ENCODE results near the gene LINGO4.

LINGO4 gene

DNA sequence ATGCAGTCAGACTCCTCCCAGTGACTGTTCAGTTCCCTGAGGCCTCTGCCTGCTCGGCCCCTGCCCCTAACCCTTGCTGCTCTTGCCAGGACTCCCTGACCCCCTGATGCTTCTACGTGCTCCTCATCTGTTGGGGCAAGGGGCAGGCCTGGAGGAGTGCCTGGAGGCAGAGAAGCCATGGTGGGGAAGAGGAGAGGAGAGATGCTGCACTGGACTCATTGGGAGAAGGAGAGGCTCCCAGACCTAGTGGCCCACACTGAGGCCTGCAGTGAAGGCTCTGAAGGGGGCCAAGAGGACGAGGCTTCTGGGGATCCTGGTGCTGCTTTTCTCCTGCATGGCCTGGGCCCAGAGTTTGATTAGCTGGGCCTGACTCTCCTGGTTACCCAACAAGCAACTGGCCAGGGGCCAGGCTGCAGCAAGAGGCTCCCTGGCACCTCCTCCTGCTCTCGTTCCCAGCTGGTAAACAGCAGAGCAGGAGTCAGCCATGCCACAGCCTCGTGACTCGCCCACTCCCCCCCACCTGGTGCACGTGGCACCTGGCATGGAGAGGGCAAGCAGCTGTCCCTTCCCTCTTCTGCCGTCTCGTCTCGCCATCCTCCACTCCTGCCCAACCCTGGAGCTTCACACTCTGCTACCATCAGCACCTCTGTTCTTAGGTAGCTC lies 27.2 kb upstream of the LINGO4 start:
- peak; percentile 41 for DNase-seq

DNA sequence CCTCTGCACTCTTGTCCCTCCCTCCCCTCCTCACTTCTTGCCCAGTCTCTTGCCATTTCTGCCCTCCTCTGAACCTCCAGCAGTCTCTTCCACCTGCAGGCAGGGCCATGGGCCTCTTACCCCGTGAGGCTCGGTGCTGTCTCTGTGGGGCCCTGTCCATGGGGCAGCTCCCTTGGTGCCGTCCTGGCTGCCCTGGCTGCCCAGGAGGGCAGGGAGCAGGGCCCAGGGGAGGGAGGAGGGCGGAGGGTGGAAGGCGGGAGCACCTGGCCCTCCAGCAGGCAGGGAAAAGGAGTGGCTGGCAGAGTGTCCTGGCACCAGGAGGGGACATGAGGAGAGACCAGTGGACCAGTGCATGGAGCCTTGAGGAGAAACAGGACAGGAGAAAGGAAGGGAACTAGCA lies 26.4 kb upstream of the LINGO4 start, which contains the start of gene RORC:
Gene RORC, minus strand, starts transcription at position 198 of the 400 bp plus-strand sequence. Its CDS starts 38 bp downstream, at position 160.
- DNase-seq, result no peak

- no peak for DNase-seq
Measured at GRCh38 chr1:151831256-151831591, 26.0 kb upstream of the LINGO4 start.

DNA sequence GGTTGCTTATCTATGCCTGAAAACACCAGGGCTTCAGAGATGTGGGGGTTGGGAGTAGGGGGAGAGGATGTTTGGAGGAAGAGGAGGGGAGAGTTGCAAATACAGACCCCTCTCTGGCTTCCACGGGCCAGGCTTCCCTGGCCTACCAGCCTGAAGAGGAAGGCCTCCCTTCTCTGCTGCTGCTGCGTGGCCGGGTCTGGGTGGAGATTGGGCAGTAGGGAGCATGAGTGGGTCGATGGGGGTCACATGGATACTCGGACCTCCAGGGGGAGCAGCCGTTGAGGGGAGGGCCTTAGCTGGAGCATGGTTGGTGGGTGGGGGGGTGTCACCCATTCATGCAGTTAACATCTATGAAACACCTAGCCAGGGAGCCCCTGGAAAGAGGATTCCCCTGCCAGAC lies 24.8 kb upstream of the LINGO4 start:
- DNase-seq, result no peak

DNA sequence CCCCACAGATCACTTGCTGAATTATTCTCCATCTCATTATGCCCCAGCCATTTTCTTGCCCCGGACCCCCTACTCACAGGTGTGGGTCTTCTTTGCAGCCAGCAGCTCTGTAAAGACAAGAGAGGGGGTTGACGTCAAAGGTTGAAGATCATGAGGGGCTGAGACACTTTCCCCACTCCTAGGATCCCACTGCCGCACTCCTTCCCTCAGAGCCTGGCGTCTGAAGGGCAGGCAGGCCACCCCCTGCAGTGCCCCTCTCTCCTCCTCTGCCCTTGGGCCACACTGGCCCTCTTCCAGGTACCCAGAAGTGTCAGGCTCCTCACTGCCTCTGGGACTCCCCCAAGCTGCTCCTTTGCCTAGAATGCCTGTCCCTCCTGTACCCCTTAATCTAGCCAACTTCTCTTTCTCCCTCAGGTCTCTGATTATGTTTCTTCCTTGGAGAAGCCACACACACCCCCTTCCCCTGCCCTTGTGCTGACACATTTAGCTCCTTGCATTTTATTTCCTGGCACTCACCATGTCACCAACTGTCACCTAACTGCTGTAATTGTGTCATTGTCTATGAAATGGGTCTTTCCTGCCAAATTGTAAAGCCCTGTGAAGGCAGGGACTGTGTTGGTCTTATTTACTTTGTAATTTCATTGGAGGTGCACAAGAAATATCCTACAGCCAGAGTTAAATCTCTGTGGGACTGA lies 24.3 kb upstream of the LINGO4 start:
- no peak for DNase-seq

- DNase-seq, result no peak
Measured at GRCh38 chr1:151828921-151829320, 23.7 kb upstream of the LINGO4 start.

DNA sequence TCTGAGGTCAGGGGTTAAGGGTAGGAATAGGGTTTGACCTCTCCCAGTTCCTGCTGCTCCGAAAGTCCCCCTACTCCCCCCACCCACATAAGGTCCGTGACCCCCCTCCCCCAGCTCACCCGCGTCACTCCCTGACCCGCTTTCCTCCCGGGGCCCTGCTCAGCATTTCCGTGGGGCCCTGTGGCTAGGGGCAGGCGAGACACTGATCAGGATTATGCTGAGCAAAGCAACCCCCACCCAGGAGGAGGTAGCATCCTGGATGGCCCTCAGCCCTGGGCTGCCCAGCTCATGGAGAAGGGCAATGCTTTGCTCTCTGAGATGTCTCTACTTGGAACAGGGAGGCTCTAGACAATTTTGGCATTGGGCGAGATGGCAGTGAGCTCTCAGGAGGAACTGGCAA lies 22.6 kb upstream of the LINGO4 start:
- DNase-seq, result no peak

- DNase-seq, result no peak
Measured at GRCh38 chr1:151825751-151826660, 20.8 kb upstream of the LINGO4 start.

DNA sequence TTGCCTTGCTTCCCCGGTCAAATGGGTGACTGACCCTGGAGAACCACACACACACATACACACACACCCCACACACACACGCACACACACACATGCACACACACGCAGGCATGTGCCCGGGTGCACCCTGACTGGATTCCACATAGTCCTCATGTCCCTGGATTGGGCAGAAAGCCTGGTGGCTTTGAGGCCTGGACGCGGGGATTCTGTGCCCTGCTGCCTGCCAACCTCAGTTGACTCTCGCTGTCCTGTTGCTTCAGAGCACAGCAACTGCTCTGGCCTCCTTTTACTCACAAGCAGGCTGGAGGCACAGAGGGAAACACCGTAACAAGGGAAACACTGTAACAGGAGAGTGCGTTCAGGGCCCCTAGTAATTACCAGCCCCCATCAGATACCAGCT lies 20.0 kb upstream of the LINGO4 start:
- DNase-seq, result no peak

- no peak for DNase-seq
Measured at GRCh38 chr1:151823175-151823574, 18.0 kb upstream of the LINGO4 start.

DNA sequence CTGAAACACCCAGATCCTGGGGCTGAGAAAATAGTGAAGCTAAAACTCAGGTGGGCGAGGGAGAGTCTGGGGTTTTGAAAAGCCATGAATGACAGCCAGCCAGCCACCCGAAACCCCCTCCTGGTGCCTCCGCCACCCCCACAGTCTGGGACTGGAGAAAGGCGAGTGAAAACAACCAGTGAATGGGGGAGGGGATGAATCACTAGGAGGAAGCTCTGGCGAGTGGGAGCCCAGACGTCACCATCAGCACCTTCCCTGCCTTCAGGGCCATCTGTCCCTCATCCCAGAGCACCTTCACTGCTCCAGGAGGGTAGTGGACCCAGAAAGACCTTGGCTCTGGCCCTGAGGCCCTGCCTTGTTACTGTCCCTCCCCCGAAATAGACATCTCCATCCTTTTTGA lies 17.2 kb upstream of the LINGO4 start:
- DNase-seq, result no peak

- DNase-seq, result no peak
Measured at GRCh38 chr1:151820940-151821339, 15.7 kb upstream of the LINGO4 start.

GRCh38 chr1:151819976-151820623 lies 14.9 kb upstream of the LINGO4 start:
- DNase-seq, result no peak

DNA sequence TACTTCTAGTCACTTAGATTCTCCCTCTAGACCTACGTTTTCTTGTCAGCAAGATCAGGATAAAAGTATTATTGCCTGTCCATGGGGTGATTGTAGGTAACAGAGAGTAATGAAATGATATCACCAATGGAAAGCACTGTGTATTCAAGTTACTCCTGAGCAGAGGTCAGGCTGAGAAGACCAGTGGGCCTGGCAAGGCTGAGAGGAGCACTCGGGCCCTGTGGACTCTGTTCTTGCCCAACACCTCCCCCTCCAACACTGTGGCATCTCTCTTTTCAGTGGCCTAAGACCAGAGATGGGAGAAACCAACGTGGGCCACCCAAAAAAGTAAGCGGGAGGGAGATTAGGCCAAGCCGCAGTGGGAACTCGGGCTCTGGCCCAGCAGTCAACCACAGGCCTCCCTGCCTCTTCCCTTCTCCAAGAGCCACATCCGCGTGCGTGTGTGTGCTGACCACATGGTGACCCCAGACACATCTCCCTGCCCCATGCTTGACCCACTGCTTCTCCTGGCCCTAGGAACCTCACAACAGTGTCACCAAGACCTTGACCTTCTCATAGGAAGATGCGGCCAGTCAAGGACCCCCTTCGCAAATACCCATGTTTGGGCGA lies 14.1 kb upstream of the LINGO4 start:
- DNase-seq, result no peak

- no peak for DNase-seq
Measured at GRCh38 chr1:151817353-151817730, 12.1 kb upstream of the LINGO4 start.

GRCh38 chr1:151816548-151817352 lies 11.5 kb upstream of the LINGO4 start:
- DNase-seq, result no peak

GRCh38 chr1:151815716-151816327 lies 10.6 kb upstream of the LINGO4 start:
- DNase-seq, result no peak

- no peak for DNase-seq
Measured at GRCh38 chr1:151814971-151815545, 9.8 kb upstream of the LINGO4 start.

DNA sequence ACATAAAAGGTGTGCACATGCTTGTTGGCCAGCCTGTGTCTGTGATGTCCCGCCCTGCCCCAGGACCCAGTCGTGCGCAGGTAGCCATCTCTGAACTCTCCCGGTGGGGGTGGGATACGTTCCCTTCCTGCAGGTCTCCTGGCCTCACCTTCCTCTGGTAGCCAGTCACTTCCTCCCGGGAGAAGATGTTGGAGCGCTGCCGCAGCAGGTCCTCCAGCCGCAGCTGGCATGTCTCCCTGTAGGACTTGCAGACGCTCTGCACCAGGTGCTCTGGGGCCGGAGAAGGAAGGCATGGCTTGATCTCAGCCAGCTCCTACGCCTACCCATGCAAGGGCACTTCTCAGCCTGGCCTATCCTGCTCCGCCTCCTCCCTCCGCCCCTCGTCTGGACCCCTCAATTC lies 9.2 kb upstream of the LINGO4 start:
- DNase-seq, result no peak

- no peak for DNase-seq
Measured at GRCh38 chr1:151813271-151813977, 8.2 kb upstream of the LINGO4 start.
